Nephron (organoid): ENCODE measurements around the gene NEK10.
A peak's percentile ranks its signal among the peaks of the same experiment; 100 is the strongest.

Experiments
- H3K27ac Mint-ChIP-seq, 3 experiments: 2 replicates each; pipeline ENCODE4 v1.8.0; 2020; ENCODE audit warnings: mixed read lengths in 3 of 3, mild to moderate bottlenecking in 2 of 3, moderate library complexity in 1 of 3
- H3K27me3 Mint-ChIP-seq: 2 replicates; pipeline ENCODE4 v1.8.0; 2021; ENCODE audit warnings: low read depth, mild to moderate bottlenecking, moderate library complexity, mixed read lengths
- H3K36me3 Mint-ChIP-seq: 2 replicates; pipeline ENCODE4 v1.8.0; 2020; ENCODE audit warnings: low read depth, mixed read lengths
- H3K4me1 Mint-ChIP-seq: 2 replicates; pipeline ENCODE4 v1.8.0; 2020; ENCODE audit warnings: mixed read lengths
- H3K4me3 Mint-ChIP-seq, 3 experiments: 2 replicates each; pipeline ENCODE4 v1.8.0; 2020; ENCODE audit warnings: mild to moderate bottlenecking in 3 of 3, mixed read lengths in 3 of 3, moderate library complexity in 2 of 3
- H3K9me3 Mint-ChIP-seq: 2 replicates; pipeline ENCODE4 v1.8.0; 2020; ENCODE audit warnings: mixed read lengths
- TF ChIP-seq, protein P1 (sequence below), 3 experiments: fragments of 200-600 bp; sonication (generic); IDR thresholded peaks; one replicate each; pipeline ENCODE4 v1.5.0; 2021; ENCODE audit warnings: antibody characterized with exemption in 3 of 3; ENCODE audit not compliant: unreplicated experiment in 3 of 3

Gene NEK10

GRCh38 chr3:27114129-27114528 lies 255.1 kb downstream of the NEK10 start:
- TF ChIP-seq, protein P1, sequence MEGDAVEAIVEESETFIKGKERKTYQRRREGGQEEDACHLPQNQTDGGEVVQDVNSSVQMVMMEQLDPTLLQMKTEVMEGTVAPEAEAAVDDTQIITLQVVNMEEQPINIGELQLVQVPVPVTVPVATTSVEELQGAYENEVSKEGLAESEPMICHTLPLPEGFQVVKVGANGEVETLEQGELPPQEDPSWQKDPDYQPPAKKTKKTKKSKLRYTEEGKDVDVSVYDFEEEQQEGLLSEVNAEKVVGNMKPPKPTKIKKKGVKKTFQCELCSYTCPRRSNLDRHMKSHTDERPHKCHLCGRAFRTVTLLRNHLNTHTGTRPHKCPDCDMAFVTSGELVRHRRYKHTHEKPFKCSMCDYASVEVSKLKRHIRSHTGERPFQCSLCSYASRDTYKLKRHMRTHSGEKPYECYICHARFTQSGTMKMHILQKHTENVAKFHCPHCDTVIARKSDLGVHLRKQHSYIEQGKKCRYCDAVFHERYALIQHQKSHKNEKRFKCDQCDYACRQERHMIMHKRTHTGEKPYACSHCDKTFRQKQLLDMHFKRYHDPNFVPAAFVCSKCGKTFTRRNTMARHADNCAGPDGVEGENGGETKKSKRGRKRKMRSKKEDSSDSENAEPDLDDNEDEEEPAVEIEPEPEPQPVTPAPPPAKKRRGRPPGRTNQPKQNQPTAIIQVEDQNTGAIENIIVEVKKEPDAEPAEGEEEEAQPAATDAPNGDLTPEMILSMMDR (IDR thresholded peaks at IDR 0.05; ENCODE audit: unreplicated experiment in 3 of 3) = no peak
- Mint-ChIP-seq H3K4me1 (no peaks in the 10 kb centered on the region), H3K27ac (no peak overlapping the region)

GRCh38 chr3:27110020-27110419 lies 259.2 kb downstream of the NEK10 start:
- peaks cover 8% of the 10 kb centered on the region for H3K4me1 Mint-ChIP-seq
- H3K36me3 Mint-ChIP-seq = no peaks in the 10 kb centered on the region
- TF ChIP-seq, protein P1 (IDR thresholded peaks at IDR 0.05; ENCODE audit: unreplicated experiment in 3 of 3) = no peak
- H3K27ac Mint-ChIP-seq = no peak overlapping the region
- no peaks in the 10 kb centered on the region for H3K27me3 Mint-ChIP-seq
- no peaks in the 10 kb centered on the region for H3K9me3 Mint-ChIP-seq
- H3K4me3 Mint-ChIP-seq = no peak overlapping the region

More at GRCh38 chr3:27114129-27114528, 255.1 kb downstream of the NEK10 start:
- Mint-ChIP-seq H3K36me3 (no peaks in the 10 kb centered on the region), H3K4me3 (no peak overlapping the region), H3K27me3 (peaks cover 4% of the 10 kb centered on the region), H3K9me3 (no peaks in the 10 kb centered on the region)

- Mint-ChIP-seq H3K36me3 (no peaks in the 10 kb centered on the region), H3K4me3 (no peak overlapping the region), H3K4me1 (peaks cover 8% of the 10 kb centered on the region), H3K27ac (no peak overlapping the region), H3K27me3 (peaks cover 2% of the 10 kb centered on the region), H3K9me3 (no peaks in the 10 kb centered on the region)
- TF ChIP-seq, protein P1 (IDR thresholded peaks at IDR 0.05; ENCODE audit: unreplicated experiment in 3 of 3) = no peak
Observed at GRCh38 chr3:27108322-27108721, 260.9 kb downstream of the NEK10 start.

GRCh38 chr3:27105904-27106303 lies 263.3 kb downstream of the NEK10 start:
- Mint-ChIP-seq H3K36me3 (no peaks in the 10 kb centered on the region), H3K27ac (no peak overlapping the region), H3K27me3 (peaks cover 4% of the 10 kb centered on the region), H3K9me3 (no peaks in the 10 kb centered on the region), H3K4me3 (no peak overlapping the region), H3K4me1 (peaks cover 8% of the 10 kb centered on the region)
- TF ChIP-seq, protein P1 (IDR thresholded peaks at IDR 0.05; ENCODE audit: unreplicated experiment in 3 of 3) = peak in 1 of 3 experiments; percentile 15

DNA sequence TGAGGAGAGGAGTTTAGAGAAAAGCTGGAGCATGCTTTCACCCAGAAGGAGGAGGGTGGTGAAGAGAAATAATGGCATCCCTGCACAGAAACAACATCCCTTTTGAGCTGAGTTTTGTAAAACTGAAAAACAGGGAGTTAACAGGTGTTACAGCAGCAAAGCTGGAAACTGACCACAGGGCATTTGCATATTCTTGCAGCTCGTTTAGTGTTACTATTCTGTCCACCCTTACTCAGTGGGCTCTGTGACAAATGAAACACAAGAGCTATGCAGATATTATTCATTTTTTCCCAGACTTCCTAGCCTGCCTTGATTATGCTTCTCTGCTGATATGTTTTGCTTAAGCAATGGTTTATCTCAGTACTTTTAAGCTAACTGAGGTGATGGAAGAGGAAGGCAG lies 272.0 kb downstream of the NEK10 start:
- Mint-ChIP-seq H3K36me3 (no peaks in the 10 kb centered on the region), H3K4me1 (peaks cover 10% of the 10 kb centered on the region), H3K4me3 (no peak overlapping the region), H3K27me3 (peaks cover 5% of the 10 kb centered on the region), H3K27ac (no peak overlapping the region), H3K9me3 (no peaks in the 10 kb centered on the region)
- TF ChIP-seq, protein P1 (IDR thresholded peaks at IDR 0.05; ENCODE audit: unreplicated experiment in 3 of 3) = no peak

- Mint-ChIP-seq H3K27me3 (peaks cover 5% of the 10 kb centered on the region), H3K27ac (no peak overlapping the region), H3K4me1 (peaks cover 16% of the 10 kb centered on the region), H3K4me3 (no peak overlapping the region), H3K36me3 (no peaks in the 10 kb centered on the region), H3K9me3 (no peaks in the 10 kb centered on the region)
- TF ChIP-seq, protein P1 (IDR thresholded peaks at IDR 0.05; ENCODE audit: unreplicated experiment in 3 of 3) = no peak
Observed at GRCh38 chr3:27095553-27096222, 273.5 kb downstream of the NEK10 start.
